Endothelial cell (in vitro differentiated cells): ENCODE measurements around the gene CBFA2T3. TPM values are rescaled to one million over a fixed set of nuclear protein-coding genes. Genes with fewer than 3 reads are reported as not detected.

Source experiments
- DNase-seq: peaks from one replicate; pipeline ENCODE4 v3.0.0; 2021; ENCODE audit warnings: low spot score
- H3K27ac Mint-ChIP-seq: one replicate; pipeline ENCODE4 v1.8.0; 2021; ENCODE audit warnings: mixed read lengths, inconsistent platforms; ENCODE audit not compliant: unreplicated experiment
- H3K27me3 Mint-ChIP-seq: one replicate; pipeline ENCODE4 v1.8.0; 2021; ENCODE audit warnings: mild to moderate bottlenecking, moderate library complexity, mixed read lengths, inconsistent platforms; ENCODE audit not compliant: unreplicated experiment
- H3K36me3 Mint-ChIP-seq: one replicate; pipeline ENCODE4 v1.8.0; 2021; ENCODE audit warnings: mild to moderate bottlenecking, low read depth, mixed read lengths, inconsistent platforms; ENCODE audit not compliant: unreplicated experiment
- H3K4me1 Mint-ChIP-seq: one replicate; pipeline ENCODE4 v1.8.0; 2021; ENCODE audit warnings: mild to moderate bottlenecking, mixed read lengths, inconsistent platforms; ENCODE audit not compliant: unreplicated experiment
- H3K4me3 Mint-ChIP-seq: one replicate; pipeline ENCODE4 v1.8.0; 2021; ENCODE audit warnings: mild to moderate bottlenecking, mixed read lengths, inconsistent platforms; ENCODE audit not compliant: unreplicated experiment
- H3K9me3 Mint-ChIP-seq: one replicate; pipeline ENCODE4 v1.8.0; 2021; ENCODE audit warnings: mixed read lengths, inconsistent platforms; ENCODE audit not compliant: unreplicated experiment
- total RNA-seq: library from RNA; stranded (reverse); fragmentation: NEBNext Ultra II Directional; extraction: Animal tissue kit (Norgen Biotek cat#: 25700); gene quantifications from one replicate; pipeline ENCODE4 v1.2.1, GENCODE V29; 2021; ENCODE audit not compliant: unreplicated experiment
- TF ChIP-seq, protein P1 (sequence below): fragments of 200-600 bp; sonication (generic); IDR thresholded peaks from one replicate; pipeline ENCODE4 v1.5.0; 2021; ENCODE audit warnings: antibody characterized with exemption; ENCODE audit not compliant: unreplicated experiment

Gene CBFA2T3
- total RNA-seq, 1 donor from 2014 or later = 1.6 TPM

DNA sequence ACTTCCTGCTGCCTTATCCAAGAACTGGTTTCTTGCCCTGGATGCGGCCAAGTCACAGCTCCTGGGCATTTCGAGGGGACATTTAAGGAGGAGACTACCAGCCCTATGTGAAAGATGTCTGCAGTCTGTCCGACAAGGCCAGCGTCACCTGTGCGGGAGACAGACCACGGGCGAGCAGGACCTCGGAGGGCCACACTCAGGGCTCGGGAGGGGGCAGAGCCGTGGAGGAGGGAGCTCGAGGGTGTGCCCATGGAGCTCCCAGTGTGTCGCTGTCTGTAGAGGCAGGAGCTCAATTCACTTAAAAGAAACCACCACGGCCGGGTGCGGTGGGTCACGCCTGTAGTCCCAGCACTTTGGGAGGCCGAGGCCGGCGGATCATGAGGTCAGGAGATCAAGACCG is 33.3 kb downstream of the CBFA2T3 start:
- Mint-ChIP-seq H3K4me3 (no peak overlapping the region), H3K27me3 (peaks cover 5% of the 10 kb centered on the region), H3K36me3 (no peaks in the 10 kb centered on the region), H3K9me3 (no peaks in the 10 kb centered on the region), H3K27ac (no peak overlapping the region), H3K4me1 (no peaks in the 10 kb centered on the region)
- no peak for DNase-seq
- TF ChIP-seq, protein P1, sequence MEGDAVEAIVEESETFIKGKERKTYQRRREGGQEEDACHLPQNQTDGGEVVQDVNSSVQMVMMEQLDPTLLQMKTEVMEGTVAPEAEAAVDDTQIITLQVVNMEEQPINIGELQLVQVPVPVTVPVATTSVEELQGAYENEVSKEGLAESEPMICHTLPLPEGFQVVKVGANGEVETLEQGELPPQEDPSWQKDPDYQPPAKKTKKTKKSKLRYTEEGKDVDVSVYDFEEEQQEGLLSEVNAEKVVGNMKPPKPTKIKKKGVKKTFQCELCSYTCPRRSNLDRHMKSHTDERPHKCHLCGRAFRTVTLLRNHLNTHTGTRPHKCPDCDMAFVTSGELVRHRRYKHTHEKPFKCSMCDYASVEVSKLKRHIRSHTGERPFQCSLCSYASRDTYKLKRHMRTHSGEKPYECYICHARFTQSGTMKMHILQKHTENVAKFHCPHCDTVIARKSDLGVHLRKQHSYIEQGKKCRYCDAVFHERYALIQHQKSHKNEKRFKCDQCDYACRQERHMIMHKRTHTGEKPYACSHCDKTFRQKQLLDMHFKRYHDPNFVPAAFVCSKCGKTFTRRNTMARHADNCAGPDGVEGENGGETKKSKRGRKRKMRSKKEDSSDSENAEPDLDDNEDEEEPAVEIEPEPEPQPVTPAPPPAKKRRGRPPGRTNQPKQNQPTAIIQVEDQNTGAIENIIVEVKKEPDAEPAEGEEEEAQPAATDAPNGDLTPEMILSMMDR = no peak

DNA sequence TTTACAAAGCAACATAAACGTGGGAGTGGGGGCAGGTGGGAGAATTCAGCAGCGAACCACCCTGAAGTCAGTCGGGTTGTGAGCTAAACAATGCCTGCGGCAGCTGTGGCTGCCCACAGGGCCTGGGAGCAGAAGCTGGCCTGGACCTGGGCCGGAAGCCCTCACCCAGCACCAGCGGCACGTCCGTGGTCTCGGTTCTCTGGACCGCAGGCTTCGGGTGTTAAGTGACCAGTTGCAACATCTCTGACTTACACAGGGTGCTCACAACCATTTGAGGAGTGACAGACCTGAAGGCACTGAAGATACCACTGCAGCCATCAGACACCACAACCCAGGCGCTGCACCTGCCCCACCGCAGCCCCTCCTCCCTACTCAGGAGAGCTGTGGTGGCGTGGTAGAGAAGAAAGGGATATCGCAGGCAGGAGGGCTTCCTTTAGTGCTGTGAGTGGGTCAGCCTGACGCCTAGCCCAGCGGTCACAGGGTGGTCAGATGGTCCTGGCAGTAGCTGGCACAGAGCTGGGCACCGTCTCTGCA is 33.8 kb downstream of the CBFA2T3 start:
- H3K27ac Mint-ChIP-seq = no peak overlapping the region
- H3K9me3 Mint-ChIP-seq = no peaks in the 10 kb centered on the region
- H3K27me3 Mint-ChIP-seq = peaks cover 5% of the 10 kb centered on the region
- H3K4me1 Mint-ChIP-seq = no peaks in the 10 kb centered on the region
- no peaks in the 10 kb centered on the region for H3K36me3 Mint-ChIP-seq
- no peak overlapping the region for H3K4me3 Mint-ChIP-seq
- TF ChIP-seq, protein P1 = no peak
- no peak for DNase-seq

DNA sequence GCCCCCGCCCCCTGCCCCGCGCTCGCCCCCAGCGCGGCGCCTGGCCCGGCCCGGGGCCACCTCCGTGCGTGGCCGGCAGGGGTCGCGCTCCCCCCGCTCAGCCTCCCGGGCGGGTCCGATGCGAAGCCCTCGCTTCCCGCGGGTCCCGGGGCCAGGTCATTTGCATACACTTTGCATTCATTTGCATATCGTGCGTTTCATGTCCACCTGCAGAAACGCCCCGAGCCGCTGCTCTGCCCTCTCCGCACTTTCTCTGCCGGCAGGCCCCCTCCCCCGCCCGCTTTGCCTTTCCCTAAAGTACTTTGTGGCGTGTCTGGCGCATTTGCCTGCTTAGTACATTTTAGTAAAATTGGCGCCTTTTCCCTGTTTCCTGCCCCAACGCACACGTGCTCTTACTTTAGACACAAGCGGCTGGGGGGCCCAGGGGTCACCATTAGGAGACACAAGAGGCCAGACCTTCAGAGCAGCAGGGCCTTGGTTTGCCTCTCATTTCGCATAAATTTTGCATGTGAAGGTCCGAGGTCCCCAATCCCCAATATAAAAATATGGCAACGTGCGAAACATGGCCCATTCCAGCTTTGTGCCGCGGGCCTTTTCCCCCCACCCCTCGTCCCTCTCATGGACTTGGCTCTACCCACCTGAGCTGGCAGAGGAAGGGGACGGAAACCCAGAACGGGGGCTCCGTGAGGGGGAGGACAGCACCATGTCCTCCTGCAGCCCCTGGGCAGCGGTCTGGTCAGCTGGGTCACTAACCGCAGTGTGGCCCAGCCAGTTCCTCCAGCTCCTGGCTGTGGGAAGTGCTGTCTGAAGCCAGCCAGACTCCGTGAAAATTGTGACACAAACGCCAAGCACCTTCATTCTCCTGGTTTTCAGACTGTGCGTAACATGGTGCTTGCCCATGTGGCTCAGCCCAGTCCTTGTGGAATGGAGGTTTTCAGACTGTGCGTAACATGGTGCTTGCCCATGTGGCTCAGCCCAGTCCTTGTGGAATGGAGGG is 34.8 kb downstream of the CBFA2T3 start:
- H3K36me3 Mint-ChIP-seq = no peaks in the 10 kb centered on the region
- peak overlapping the region; percentile 59 for H3K4me3 Mint-ChIP-seq
- no peaks in the 10 kb centered on the region for H3K9me3 Mint-ChIP-seq
- H3K4me1 Mint-ChIP-seq = no peaks in the 10 kb centered on the region
- peak; percentile 79 for DNase-seq
- peaks cover 5% of the 10 kb centered on the region for H3K27me3 Mint-ChIP-seq
- TF ChIP-seq, protein P1 = peak; percentile 84
- no peak overlapping the region for H3K27ac Mint-ChIP-seq

DNA sequence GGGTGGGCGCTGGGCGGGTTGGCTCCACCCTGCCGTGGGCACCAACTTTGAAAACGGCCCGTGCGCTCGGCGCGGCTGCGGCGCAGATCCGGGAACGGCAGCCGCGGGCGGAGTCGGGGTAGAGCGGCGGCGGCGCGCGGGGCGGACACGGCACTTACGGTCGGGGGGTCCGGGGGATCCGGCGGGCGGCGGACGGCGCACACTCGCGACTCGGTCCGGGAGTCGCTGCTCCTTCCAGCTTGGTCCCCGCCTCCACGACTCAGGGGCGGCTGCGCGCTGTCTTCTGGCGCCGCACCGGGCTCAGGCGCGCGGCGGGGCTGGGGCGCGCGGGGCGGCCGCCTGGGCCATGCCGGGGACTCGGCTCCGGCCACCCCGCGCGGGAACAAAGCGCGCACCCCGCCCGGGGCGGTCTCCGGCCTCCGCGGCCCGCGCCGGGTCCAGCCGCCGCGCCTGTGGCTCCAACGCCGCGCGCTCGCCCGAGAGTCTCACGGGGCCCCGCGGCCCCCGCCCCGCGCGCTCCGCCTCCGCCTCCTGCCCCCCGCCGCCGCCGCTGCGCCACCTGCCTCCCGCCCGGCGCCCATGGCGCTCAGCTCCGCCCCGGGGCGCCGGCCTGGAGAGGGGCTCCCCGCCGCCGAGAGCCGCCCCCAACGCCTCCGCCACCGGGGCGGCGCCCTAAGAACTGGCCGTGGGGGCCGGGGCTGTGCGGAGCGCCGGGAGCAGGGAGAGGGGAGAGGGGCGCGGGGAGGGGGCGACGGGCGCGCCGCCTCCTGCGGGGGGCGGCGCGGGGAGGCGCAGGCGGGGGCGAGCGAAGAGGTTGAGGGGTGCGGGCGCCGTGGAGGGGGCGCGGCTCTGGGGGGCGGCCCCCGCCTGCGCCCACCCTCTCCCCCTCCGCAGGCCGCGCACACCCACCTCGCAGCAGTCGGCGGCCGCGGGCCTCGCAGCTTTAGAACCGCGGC is 35.9 kb downstream of the CBFA2T3 start:
- H3K4me3 Mint-ChIP-seq = no peak overlapping the region
- no peaks in the 10 kb centered on the region for H3K4me1 Mint-ChIP-seq
- no peaks in the 10 kb centered on the region for H3K9me3 Mint-ChIP-seq
- no peak for DNase-seq
- TF ChIP-seq, protein P1 = no peak
- no peaks in the 10 kb centered on the region for H3K36me3 Mint-ChIP-seq
- H3K27ac Mint-ChIP-seq = no peak overlapping the region
- peaks cover 5% of the 10 kb centered on the region for H3K27me3 Mint-ChIP-seq
